ENCODE measurements around the gene ANKRD40. TPM values are rescaled to one million over a fixed set of nuclear protein-coding genes. Genes with fewer than 3 reads are reported as not detected.

ANKRD40 gene
- total RNA-seq, 1 experiment from 2014 or later = 72.0 TPM

DNA sequence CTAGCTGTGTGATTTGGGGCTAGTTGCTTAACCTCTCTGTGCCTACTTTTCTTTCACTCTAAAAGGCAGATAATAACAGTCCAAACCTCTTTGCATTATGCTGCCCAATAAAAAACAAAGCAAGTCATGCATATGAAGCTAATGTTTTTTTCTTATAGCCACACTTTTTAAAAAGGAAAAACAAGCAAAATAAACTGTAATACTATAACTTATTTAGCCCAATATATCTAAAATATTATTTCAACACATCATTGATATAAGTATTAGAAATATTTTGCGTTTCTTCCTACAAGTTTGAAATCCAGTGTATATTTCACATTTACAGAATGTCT is 22.4 kb downstream of the ANKRD40 start:
- Histone ChIP-seq H3K27ac (ENCODE audit: low read depth, low read length) (peak overlapping the region; percentile 97), H3K4me1 (ENCODE audit: control insufficient read depth in 1 of 2, insufficient read depth in 2 of 2, low read length in 2 of 2) (peaks cover 84 to 98% of the 10 kb centered on the region in 2 experiments)
- BruUV-seq (replicated peaks) = no TSS peak

More for the DNA sequence above, 22.4 kb downstream of the ANKRD40 start:
- Histone ChIP-seq H3K36me3 (ENCODE audit: control insufficient read depth in 1 of 2, insufficient read depth in 2 of 2, low read length in 2 of 2) (no peaks in the 10 kb centered on the region), H3K9me3 (ENCODE audit: control insufficient read depth in 1 of 2, insufficient read depth in 1 of 2, low read depth in 1 of 2, low read length in 2 of 2) (no peaks in the 10 kb centered on the region), H2AFZ (ENCODE audit: low read depth, low read length, poor library complexity, severe bottlenecking) (no peak overlapping the region), H3K4me2 (ENCODE audit: low read length) (peak overlapping the region; percentile 79), H3K27me3 (ENCODE audit: insufficient read depth, low read length) (no peaks in the 10 kb centered on the region), H3K79me2 (ENCODE audit: insufficient read depth, low read length) (no peaks in the 10 kb centered on the region), H3K9ac (ENCODE audit: low read length) (peak overlapping the region; percentile 71), H3K4me3 (replicated peaks in 1 of 2; ENCODE audit: low read depth in 1 of 2, low read length in 2 of 2) (peak overlapping the region; percentile 18 to 48), H4K20me1 (ENCODE audit: insufficient read depth) (no peaks in the 10 kb centered on the region), H3K9me2 (ENCODE audit: insufficient read depth) (no peaks in the 10 kb centered on the region)
- ChIA-PET CTCF (interaction anchor here (0.9 to 2.3 kb wide), 8 partner anchors 10 to 485 kb away, joined by 3 to 11 read pairs (median 6); no protein-coding TSS in a partner anchor), POLR2A (interaction anchor here (0.6 to 4.9 kb wide), 10 partner anchors 8 to 1019 kb away, joined by 3 to 36 read pairs (median 6); no protein-coding TSS in a partner anchor), RAD21 (ENCODE audit: low non-redundant PET in 1 of 2, low total read pairs in 2 of 2, uncharacterized antibody in 2 of 2, unreplicated experiment in 2 of 2) (interaction anchor here (0.8 to 1.7 kb wide), 3 partner anchors 46 to 55 kb away, joined by 3 to 5 read pairs (median 3); no protein-coding TSS in a partner anchor)
- no peak for TF ChIP-seq CBX3 (IDR thresholded peaks at IDR 0.05; ENCODE audit: low read depth)
- no peak for TF ChIP-seq ELF1 (IDR thresholded peaks at IDR 0.05; ENCODE audit: borderline replicate concordance, low read depth)
- no peak for TF ChIP-seq YY1 (IDR thresholded peaks at IDR 0.05; ENCODE audit: extremely low read depth, insufficient replicate concordance, low read depth, low read length)
- TF ChIP-seq CEBPB (IDR thresholded peaks at IDR 0.05; ENCODE audit: low read depth) = no peak
- TF ChIP-seq, protein P1, sequence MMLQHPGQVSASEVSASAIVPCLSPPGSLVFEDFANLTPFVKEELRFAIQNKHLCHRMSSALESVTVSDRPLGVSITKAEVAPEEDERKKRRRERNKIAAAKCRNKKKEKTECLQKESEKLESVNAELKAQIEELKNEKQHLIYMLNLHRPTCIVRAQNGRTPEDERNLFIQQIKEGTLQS (IDR thresholded peaks at IDR 0.05) = no peak
- TF ChIP-seq POLR2A (IDR thresholded peaks at IDR 0.05; ENCODE audit: borderline replicate concordance, extremely low read depth, insufficient read depth, insufficient read length) = no peak
- TF ChIP-seq RAD21 (IDR thresholded peaks at IDR 0.05; ENCODE audit: low read depth) = no peak
- TF ChIP-seq POLR2AphosphoS5 (IDR thresholded peaks at IDR 0.05; ENCODE audit: low read depth, low read length) = no peak
- no peak for TF ChIP-seq ZNF274 (IDR thresholded peaks at IDR 0.05; ENCODE audit: low read depth, low read length)
- no peak for TF ChIP-seq TCF7L2 (IDR thresholded peaks at IDR 0.05; ENCODE audit: borderline replicate concordance, extremely low read depth, insufficient read depth, insufficient read length)
- TF ChIP-seq SRF (IDR thresholded peaks at IDR 0.05; ENCODE audit: low read depth) = no peak
- TF ChIP-seq EGR1 (IDR thresholded peaks at IDR 0.05; ENCODE audit: low read depth) = no peak
- TF ChIP-seq, protein P2, sequence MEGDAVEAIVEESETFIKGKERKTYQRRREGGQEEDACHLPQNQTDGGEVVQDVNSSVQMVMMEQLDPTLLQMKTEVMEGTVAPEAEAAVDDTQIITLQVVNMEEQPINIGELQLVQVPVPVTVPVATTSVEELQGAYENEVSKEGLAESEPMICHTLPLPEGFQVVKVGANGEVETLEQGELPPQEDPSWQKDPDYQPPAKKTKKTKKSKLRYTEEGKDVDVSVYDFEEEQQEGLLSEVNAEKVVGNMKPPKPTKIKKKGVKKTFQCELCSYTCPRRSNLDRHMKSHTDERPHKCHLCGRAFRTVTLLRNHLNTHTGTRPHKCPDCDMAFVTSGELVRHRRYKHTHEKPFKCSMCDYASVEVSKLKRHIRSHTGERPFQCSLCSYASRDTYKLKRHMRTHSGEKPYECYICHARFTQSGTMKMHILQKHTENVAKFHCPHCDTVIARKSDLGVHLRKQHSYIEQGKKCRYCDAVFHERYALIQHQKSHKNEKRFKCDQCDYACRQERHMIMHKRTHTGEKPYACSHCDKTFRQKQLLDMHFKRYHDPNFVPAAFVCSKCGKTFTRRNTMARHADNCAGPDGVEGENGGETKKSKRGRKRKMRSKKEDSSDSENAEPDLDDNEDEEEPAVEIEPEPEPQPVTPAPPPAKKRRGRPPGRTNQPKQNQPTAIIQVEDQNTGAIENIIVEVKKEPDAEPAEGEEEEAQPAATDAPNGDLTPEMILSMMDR (IDR thresholded peaks at IDR 0.05 in 2 of 3, conservative IDR thresholded peaks at IDR 0.05 in 1 of 3; ENCODE audit: borderline replicate concordance in 1 of 3, insufficient read depth in 1 of 3, low read depth in 2 of 3, low read length in 2 of 3) = no peak
- no peak for TF ChIP-seq EZH2 (IDR thresholded peaks at IDR 0.05)
- TF ChIP-seq SP1 (IDR thresholded peaks at IDR 0.05; ENCODE audit: low read depth) = no peak
- no peak for TF ChIP-seq SIN3A (IDR thresholded peaks at IDR 0.05; ENCODE audit: low read depth)
- TF ChIP-seq, protein P3, sequence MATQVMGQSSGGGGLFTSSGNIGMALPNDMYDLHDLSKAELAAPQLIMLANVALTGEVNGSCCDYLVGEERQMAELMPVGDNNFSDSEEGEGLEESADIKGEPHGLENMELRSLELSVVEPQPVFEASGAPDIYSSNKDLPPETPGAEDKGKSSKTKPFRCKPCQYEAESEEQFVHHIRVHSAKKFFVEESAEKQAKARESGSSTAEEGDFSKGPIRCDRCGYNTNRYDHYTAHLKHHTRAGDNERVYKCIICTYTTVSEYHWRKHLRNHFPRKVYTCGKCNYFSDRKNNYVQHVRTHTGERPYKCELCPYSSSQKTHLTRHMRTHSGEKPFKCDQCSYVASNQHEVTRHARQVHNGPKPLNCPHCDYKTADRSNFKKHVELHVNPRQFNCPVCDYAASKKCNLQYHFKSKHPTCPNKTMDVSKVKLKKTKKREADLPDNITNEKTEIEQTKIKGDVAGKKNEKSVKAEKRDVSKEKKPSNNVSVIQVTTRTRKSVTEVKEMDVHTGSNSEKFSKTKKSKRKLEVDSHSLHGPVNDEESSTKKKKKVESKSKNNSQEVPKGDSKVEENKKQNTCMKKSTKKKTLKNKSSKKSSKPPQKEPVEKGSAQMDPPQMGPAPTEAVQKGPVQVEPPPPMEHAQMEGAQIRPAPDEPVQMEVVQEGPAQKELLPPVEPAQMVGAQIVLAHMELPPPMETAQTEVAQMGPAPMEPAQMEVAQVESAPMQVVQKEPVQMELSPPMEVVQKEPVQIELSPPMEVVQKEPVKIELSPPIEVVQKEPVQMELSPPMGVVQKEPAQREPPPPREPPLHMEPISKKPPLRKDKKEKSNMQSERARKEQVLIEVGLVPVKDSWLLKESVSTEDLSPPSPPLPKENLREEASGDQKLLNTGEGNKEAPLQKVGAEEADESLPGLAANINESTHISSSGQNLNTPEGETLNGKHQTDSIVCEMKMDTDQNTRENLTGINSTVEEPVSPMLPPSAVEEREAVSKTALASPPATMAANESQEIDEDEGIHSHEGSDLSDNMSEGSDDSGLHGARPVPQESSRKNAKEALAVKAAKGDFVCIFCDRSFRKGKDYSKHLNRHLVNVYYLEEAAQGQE (IDR thresholded peaks at IDR 0.05; ENCODE audit: low read depth) = no peak
- DNase-seq (ENCODE audit: low read depth, low spot score) (no peak), ATAC-seq (no peak)
- intact Hi-C loops (cut with micrococcal nuclease) = no loop called here
